Measurements from ENCODE around the gene ATF1.
"Not testable (repeated sequence)": the region's sequence is repeated elsewhere in the genome, so short reads cannot be mapped to it uniquely, and the experiment has no call there.

- TF ChIP-seq, protein P1, sequence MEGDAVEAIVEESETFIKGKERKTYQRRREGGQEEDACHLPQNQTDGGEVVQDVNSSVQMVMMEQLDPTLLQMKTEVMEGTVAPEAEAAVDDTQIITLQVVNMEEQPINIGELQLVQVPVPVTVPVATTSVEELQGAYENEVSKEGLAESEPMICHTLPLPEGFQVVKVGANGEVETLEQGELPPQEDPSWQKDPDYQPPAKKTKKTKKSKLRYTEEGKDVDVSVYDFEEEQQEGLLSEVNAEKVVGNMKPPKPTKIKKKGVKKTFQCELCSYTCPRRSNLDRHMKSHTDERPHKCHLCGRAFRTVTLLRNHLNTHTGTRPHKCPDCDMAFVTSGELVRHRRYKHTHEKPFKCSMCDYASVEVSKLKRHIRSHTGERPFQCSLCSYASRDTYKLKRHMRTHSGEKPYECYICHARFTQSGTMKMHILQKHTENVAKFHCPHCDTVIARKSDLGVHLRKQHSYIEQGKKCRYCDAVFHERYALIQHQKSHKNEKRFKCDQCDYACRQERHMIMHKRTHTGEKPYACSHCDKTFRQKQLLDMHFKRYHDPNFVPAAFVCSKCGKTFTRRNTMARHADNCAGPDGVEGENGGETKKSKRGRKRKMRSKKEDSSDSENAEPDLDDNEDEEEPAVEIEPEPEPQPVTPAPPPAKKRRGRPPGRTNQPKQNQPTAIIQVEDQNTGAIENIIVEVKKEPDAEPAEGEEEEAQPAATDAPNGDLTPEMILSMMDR (IDR thresholded peaks at IDR 0.05; ENCODE audit: insufficient read depth, low read depth, low read length): not testable (repeated sequence)
- not testable (repeated sequence) for TF ChIP-seq EZH2 (IDR thresholded peaks at IDR 0.05; ENCODE audit: insufficient read depth, low read length)
These were observed 45.2 kb downstream of the ATF1 start for GRCh38 chr12:50809131-50809530.
